Fibroblast of the aortic adventitia (primary cell): ENCODE results near the gene PHAX. TPM values are rescaled to one million over a fixed set of nuclear protein-coding genes. Genes with fewer than 3 reads are reported as not detected.

Experiments
- DNase-seq: peaks from one replicate; pipeline ENCODE4 v3.0.0-alpha.2; 2010; ENCODE audit warnings: low read depth
- H3K4me3 ChIP-seq: 2 replicates; pipeline ENCODE4 v1.5.1; 2011; ENCODE audit warnings: low read depth, mild to moderate bottlenecking, control low read depth, low read length, moderate library complexity
- total RNA-seq: library from RNA; depleted of rRNA; stranded (reverse); fragments of >200 nt; gene quantifications from 2 replicates; pipeline ENCODE4 v1.2.3, GENCODE V29; 2012; ENCODE audit warnings: low replicate concordance
- TF ChIP-seq, protein P1 (sequence below): IDR thresholded peaks from 2 replicates; pipeline ENCODE4 v1.5.1; 2011; ENCODE audit warnings: mild to moderate bottlenecking, low read length, control low read depth, inconsistent platforms; ENCODE audit not compliant: insufficient read depth

Gene PHAX
- total RNA-seq, 1 donor, result 73.2 TPM

DNA sequence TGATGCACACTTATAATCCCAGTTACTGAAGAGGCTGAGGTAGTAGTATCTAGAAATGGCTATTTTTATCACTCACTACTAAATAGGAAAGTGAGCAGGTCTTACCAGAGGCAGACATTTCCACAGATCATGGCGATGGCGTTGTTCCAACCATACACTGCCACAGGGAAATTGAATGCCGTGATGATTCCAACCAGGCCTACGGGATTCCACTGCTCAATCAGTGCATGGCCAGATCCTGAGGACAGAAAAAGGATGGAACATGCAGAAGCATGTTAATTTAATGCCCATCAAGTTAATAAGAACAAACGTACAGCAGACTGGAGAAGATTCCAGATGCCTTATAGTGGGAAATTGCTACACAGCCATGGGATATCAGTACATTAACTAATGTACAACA lies 23.8 kb upstream of the PHAX start:
- H3K4me3 ChIP-seq, result no peak overlapping the region
- TF ChIP-seq, protein P1, sequence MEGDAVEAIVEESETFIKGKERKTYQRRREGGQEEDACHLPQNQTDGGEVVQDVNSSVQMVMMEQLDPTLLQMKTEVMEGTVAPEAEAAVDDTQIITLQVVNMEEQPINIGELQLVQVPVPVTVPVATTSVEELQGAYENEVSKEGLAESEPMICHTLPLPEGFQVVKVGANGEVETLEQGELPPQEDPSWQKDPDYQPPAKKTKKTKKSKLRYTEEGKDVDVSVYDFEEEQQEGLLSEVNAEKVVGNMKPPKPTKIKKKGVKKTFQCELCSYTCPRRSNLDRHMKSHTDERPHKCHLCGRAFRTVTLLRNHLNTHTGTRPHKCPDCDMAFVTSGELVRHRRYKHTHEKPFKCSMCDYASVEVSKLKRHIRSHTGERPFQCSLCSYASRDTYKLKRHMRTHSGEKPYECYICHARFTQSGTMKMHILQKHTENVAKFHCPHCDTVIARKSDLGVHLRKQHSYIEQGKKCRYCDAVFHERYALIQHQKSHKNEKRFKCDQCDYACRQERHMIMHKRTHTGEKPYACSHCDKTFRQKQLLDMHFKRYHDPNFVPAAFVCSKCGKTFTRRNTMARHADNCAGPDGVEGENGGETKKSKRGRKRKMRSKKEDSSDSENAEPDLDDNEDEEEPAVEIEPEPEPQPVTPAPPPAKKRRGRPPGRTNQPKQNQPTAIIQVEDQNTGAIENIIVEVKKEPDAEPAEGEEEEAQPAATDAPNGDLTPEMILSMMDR, result no peak
- DNase-seq, result no peak

DNA sequence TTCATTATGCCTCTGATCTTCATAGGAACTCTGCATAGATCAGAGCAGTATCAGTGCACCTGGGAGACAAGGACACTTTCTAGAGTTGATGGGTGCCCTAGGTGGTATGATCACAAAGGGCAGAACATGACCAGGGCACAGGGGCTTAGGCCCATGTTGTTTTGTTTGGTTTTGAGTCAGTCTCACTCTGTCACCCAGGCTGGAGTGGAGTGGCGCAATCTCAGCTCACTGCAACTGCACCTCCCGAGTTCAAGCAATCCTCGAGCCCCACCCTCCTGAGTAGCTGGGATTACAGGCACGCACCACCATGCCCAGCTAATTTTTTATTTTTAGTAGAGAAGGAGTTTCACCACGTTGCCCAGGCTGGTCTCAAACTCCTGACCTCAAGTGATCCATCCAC lies 23.3 kb upstream of the PHAX start:
- DNase-seq, result no peak
- TF ChIP-seq, protein P1, result no peak
- H3K4me3 ChIP-seq, result no peak overlapping the region

GRCh38 chr5:126579716-126580115 lies 21.0 kb upstream of the PHAX start:
- TF ChIP-seq, protein P1, result no peak
- DNase-seq, result no peak

GRCh38 chr5:126583761-126584160 lies 17.0 kb upstream of the PHAX start:
- TF ChIP-seq, protein P1, result no peak
- DNase-seq, result no peak
- H3K4me3 ChIP-seq, result no peak overlapping the region

More at GRCh38 chr5:126579716-126580115, 21.0 kb upstream of the PHAX start:
- no peak overlapping the region for H3K4me3 ChIP-seq

GRCh38 chr5:126587551-126588390 lies 13.0 kb upstream of the PHAX start:
- H3K4me3 ChIP-seq, result no peak overlapping the region
- TF ChIP-seq, protein P1, result no peak
- DNase-seq, result no peak

DNA sequence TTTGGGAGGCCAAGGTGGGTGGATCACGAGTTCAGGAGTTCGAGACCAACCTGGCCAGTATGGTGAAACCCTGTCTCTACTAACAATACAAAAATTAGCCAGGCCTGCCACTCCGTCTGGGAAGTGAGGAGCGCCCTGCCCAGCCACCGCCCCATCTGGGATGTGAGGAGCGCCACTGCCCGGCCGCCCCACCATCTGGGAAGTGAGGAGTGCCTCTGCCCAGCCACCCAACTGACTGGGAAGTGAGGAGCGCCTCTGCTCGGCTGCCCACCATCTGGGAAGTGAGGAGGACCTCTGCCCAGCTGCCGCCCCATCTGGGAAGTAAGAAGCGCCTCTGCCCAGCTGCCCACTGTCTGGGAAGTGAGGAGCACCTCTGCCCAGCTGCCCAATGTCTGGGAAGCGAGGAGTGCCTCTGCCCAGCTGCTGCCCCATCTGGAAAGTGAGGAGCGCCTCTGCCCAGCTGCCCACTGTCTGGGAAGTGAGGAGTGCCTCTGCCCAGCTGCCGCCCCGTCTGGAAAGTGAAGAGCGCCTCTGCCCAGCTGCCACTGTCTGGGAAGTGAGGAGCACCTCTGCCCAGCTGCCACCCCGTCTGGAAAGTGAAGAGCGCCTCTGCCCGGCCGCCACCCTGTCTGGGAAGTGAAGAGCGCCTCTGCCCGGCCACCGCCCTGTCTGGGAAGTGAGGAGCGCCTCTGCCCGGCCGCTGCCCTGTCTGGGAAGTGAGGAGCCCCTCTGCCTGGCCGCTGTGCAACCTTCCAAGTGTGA lies 11.0 kb upstream of the PHAX start:
- TF ChIP-seq, protein P1, result no peak
- H3K4me3 ChIP-seq, result no peak overlapping the region
- DNase-seq, result no peak
